Measurements from ENCODE around the gene VPS4B. TPM values are rescaled to one million over a fixed set of nuclear protein-coding genes. Genes with fewer than 3 reads are reported as not detected.
A peak's percentile ranks its signal among the peaks of the same experiment; 100 is the strongest.

VPS4B gene
- total RNA-seq, 1 experiment from 2014 or later, result 37.8 TPM

DNA sequence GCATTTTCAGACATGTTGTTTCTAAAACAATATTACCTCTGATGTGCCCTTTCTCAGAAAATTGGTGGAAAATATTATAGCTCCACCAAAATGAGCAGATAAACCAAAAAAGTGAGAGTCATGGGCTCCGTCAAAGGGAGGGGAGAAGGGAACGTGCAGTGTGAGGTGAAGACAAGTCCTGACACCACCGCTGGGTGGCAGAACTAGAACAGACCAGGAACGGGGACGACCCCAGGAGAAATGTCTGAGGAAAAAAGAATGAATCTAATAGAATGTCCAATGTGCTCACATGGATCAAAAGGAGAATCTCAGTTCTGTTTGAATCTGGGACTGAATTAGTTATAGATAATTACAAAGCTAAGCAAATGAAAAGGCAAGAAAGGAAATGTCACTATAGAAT lies 80.1 kb downstream of the VPS4B start:
- in situ Hi-C loops (cut with HindIII; ENCODE audit: low sequenced_read_pairs), result no loop called here
- peak; percentile 43 for DNase-seq (ENCODE audit: low spot score)

DNA sequence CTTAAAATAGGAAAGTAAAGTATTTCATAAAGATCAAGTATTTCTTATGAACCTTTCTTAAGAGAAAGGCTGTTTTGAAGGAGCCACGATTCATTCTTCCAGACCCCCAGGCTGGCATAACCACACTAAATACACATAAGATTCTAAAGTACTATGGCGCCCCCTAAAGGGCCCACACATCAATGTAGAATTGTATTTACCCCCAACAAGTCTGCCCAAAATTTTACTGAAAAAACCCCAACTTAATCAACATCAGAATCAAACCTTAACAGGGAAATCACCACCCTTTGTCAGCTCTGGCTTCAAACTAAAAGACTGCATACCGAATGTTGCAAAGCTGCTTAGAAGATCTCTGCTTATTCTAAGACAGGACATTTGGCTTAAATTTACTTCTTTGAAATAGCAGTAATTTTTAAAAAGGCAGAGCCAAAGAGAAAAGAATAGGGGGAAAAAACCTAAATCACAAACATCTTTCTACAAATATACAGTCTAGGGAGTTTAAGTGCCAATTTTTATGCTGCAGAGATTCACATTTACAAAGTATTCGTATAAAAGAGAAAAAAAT lies 82.3 kb downstream of the VPS4B start:
- DNase-seq (ENCODE audit: low spot score), result peak; percentile 46
- in situ Hi-C loops (cut with HindIII; ENCODE audit: low sequenced_read_pairs), result loop anchor here (10.0 kb wide), 1 partner anchor 325 kb away; no protein-coding TSS in a partner anchor

Other genes with a start within 250 kb of the VPS4B start
- gene BCL2, start 102.7 kb downstream of the VPS4B start, total RNA-seq (2014; rRNA removed; shearing (Covaris generic)), result 9.9 and 18.2 TPM in 2 replicates
- 23.3 and 27.1 TPM in 2 replicates for gene KDSR, start 55.3 kb downstream of the VPS4B start, total RNA-seq (2014; rRNA removed; shearing (Covaris generic))
- gene SERPINB5, start 54.5 kb upstream of the VPS4B start, total RNA-seq (2014; rRNA removed; shearing (Covaris generic)), result not detected in 2 replicates
- gene SERPINB12, start 119.9 kb upstream of the VPS4B start, total RNA-seq (2014; rRNA removed; shearing (Covaris generic)), result not detected in 2 replicates
- not detected in 2 replicates for gene SERPINB13, start 164.9 kb upstream of the VPS4B start, total RNA-seq (2014; rRNA removed; shearing (Covaris generic))
- not detected in 2 replicates for gene SERPINB4, start 221.8 kb upstream of the VPS4B start, total RNA-seq (2014; rRNA removed; shearing (Covaris generic))
- gene SERPINB3, start 239.4 kb upstream of the VPS4B start, total RNA-seq (2014; rRNA removed; shearing (Covaris generic)), result not detected in 2 replicates

Data from G401 (cell line).